GM12801 (cell line): ENCODE data around the gene ESM1.

Experiments
- CTCF ChIP-seq: IDR thresholded peaks from one replicate; pipeline ENCODE4 v1.5.1; 2011; ENCODE audit warnings: control low read depth; ENCODE audit not compliant: insufficient read length; ENCODE audit errors: extremely low read depth

The ESM1 gene

GRCh38 chr5:54947187-54947586 lies 38.2 kb downstream of the ESM1 start:
- TF ChIP-seq CTCF = no peak

GRCh38 chr5:54946306-54946819 lies 39.0 kb downstream of the ESM1 start:
- no peak for TF ChIP-seq CTCF

- TF ChIP-seq CTCF = no peak
These were observed 41.0 kb downstream of the ESM1 start for GRCh38 chr5:54944364-54944763.

- TF ChIP-seq CTCF = no peak
These were observed 43.2 kb downstream of the ESM1 start for GRCh38 chr5:54942064-54942778.

- TF ChIP-seq CTCF = no peak
These were observed 49.2 kb downstream of the ESM1 start for GRCh38 chr5:54936201-54936600.

GRCh38 chr5:54932789-54933188 lies 52.6 kb downstream of the ESM1 start:
- TF ChIP-seq CTCF = no peak

- no peak for TF ChIP-seq CTCF
These were observed 54.7 kb downstream of the ESM1 start for GRCh38 chr5:54930736-54931135.
